Upper lobe of left lung (tissue), 6 donors: ENCODE results near the gene CACNA1D. TPM values are rescaled to one million over a fixed set of nuclear protein-coding genes. Genes with fewer than 3 reads are reported as not detected.

Source experiments
- ATAC-seq, 2 donors: fragments of 200-7000 bp; cut with Tn5 transposase; one replicate each; pipeline ENCODE4 v1.9.1; 2022; ENCODE audit warnings: mild to moderate bottlenecking in 2 of 2, moderate library complexity in 2 of 2; ENCODE audit not compliant: low FRiP score in 2 of 2
- DNase-seq, 2 donors: peaks; one replicate each; pipeline ENCODE4 v3.0.0-alpha.2; 2019 to 2020
- H3K27ac ChIP-seq, 4 donors: fragments of 200-600 bp; sonication (generic); one replicate each; pipeline ENCODE4 v1.5.1; 2016 to 2019
- H3K27me3 ChIP-seq, 4 donors: fragments of 200-600 bp; sonication (generic); one replicate each; pipeline ENCODE4 v1.5.1; 2017 to 2019
- H3K36me3 ChIP-seq, 4 donors: fragments of 200-600 bp; sonication (generic); one replicate each; pipeline ENCODE4 v1.5.1; 2016 to 2019
- H3K4me1 ChIP-seq, 4 donors: fragments of 200-600 bp; sonication (generic); one replicate each; pipeline ENCODE4 v1.5.1; 2018 to 2019
- H3K4me3 ChIP-seq, 4 donors: fragments of 200-600 bp; sonication (generic); one replicate each; pipeline ENCODE4 v1.5.1; 2017 to 2019; ENCODE audit warnings: mild to moderate bottlenecking in 2 of 4, moderate library complexity in 1 of 4
- H3K9me3 ChIP-seq, 4 donors: fragments of 200-600 bp; sonication (generic); one replicate each; pipeline ENCODE4 v1.5.1; 2018 to 2019
- EP300 ChIP-seq, 4 donors: sonication (generic); formaldehyde crosslinking; IDR thresholded peaks; one replicate each; pipeline ENCODE4 v1.5.1; 2017; ENCODE audit warnings: antibody characterized with exemption in 4 of 4, control low read depth in 2 of 4
- POLR2A ChIP-seq, 4 donors: fragments of 450-650 bp; IDR thresholded peaks; one replicate each; pipeline ENCODE4 v1.5.1; 2016 to 2017; ENCODE audit warnings: antibody characterized with exemption in 4 of 4, mild to moderate bottlenecking in 2 of 4
- POLR2AphosphoS5 ChIP-seq, 2 donors: sonication (generic); formaldehyde crosslinking; IDR thresholded peaks; one replicate each; pipeline ENCODE4 v1.5.1; 2017; ENCODE audit warnings: antibody characterized with exemption in 2 of 2
- WGBS, 2 donors: methylation state at CpG; one replicate each; pipeline ENCODE4 v1.1.5; 2017 to 2018; 5-methylcytosine and 5-hydroxymethylcytosine counted together
- total RNA-seq, 6 donors: library from RNA; depleted of rRNA in 4 of 6; stranded (reverse); fragments of >200 nt in 4 of 6; gene quantifications; one replicate each; pipeline versions ENCODE4 v1.1.0 to v1.2.1, GENCODE V29; 2016 to 2021
- TF ChIP-seq, protein P1 (sequence below), 6 experiments: fragments of 450-650 bp in 4 of 6; fragments of 200-600 bp in 2 of 6; sonication (generic) in 2 of 6; IDR thresholded peaks; one replicate each; pipeline ENCODE4 v1.5.1; 2016 to 2019; ENCODE audit warnings: antibody characterized with exemption in 6 of 6
- donor health status: DM: no; HTN: no; CAD: no; lungs with moderate emphysema.
- donor health status: DM: no; HTN: yes; CAD: no; lungs with severe emphysema.

CACNA1D gene
- total RNA-seq, 6 donors from 2014 or later, result 17.2 to 221 (median 30.2) TPM

DNA sequence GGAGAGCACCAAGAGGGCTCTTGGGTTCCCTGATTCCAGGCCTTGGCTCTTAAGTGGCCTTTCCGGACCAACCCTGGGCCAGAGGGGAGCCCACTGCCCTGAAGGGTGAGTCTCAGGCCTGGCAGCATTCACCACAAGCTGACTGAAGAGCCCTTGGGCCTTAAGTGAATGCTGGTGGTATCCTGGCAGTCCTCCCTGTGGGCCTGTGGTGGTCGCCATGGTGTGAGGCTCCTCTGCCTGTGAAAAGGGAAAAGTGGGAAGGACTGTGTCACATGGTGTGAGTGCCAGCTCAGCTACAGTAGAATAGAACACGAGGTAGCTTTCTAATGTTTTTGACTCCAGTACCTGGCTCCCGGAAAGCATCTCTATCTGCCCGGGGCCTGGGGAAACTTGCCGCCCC lies 336.5 kb downstream of the CACNA1D start:
- no peaks in the 10 kb centered on the region for H3K9me3 ChIP-seq
- H3K36me3 ChIP-seq, result no peaks in the 10 kb centered on the region
- TF ChIP-seq, protein P1, sequence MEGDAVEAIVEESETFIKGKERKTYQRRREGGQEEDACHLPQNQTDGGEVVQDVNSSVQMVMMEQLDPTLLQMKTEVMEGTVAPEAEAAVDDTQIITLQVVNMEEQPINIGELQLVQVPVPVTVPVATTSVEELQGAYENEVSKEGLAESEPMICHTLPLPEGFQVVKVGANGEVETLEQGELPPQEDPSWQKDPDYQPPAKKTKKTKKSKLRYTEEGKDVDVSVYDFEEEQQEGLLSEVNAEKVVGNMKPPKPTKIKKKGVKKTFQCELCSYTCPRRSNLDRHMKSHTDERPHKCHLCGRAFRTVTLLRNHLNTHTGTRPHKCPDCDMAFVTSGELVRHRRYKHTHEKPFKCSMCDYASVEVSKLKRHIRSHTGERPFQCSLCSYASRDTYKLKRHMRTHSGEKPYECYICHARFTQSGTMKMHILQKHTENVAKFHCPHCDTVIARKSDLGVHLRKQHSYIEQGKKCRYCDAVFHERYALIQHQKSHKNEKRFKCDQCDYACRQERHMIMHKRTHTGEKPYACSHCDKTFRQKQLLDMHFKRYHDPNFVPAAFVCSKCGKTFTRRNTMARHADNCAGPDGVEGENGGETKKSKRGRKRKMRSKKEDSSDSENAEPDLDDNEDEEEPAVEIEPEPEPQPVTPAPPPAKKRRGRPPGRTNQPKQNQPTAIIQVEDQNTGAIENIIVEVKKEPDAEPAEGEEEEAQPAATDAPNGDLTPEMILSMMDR (IDR thresholded peaks at IDR 0.05), result no peak
- TF ChIP-seq POLR2AphosphoS5 (IDR thresholded peaks at IDR 0.05), result no peak
- no peak for TF ChIP-seq POLR2A (IDR thresholded peaks at IDR 0.05)
- no peak for TF ChIP-seq EP300 (IDR thresholded peaks at IDR 0.05)
- H3K27ac ChIP-seq, result no peak overlapping the region
- no peak for DNase-seq
- ATAC-seq, result no peak
- peaks cover 0 to 13% (median 0%) of the 10 kb centered on the region in 4 donors for H3K4me1 ChIP-seq
- no peak overlapping the region for H3K4me3 ChIP-seq
- 76 to 95% methylated on average over 4 to 5 of the region's 6 CpGs for WGBS, 2 donors
- no peaks in the 10 kb centered on the region for H3K27me3 ChIP-seq

DNA sequence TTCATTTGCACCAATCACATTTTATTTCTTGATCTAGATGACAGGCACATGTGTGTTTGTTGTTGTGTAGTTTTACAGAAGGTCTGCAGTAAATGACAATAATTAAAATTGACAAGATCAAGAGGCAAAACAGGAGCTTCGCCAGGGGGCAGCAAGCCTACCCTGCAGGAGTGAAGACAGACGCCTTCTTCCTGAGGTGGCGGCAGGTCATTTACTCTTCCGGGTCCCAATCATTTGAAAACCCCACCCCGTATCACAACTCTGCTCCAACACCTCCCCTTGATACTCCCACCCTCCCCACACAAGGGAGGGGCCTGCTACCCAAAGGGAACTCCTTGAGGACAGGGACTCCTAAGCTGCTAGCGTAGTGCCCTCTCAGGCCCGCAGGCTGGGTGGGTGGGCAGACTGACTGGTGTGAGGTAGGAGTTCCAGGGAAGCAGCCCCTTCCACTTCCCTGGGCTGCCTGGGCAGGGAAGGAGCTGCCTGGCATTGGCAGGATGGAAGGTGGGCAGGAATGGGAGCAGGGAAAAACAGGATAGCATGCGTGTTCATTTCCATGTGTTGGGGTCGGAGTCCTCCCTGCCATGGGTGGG lies 338.7 kb downstream of the CACNA1D start:
- no peak for TF ChIP-seq POLR2A (IDR thresholded peaks at IDR 0.05)
- TF ChIP-seq, protein P1 (IDR thresholded peaks at IDR 0.05), result no peak
- no peak for TF ChIP-seq EP300 (IDR thresholded peaks at IDR 0.05)
- TF ChIP-seq POLR2AphosphoS5 (IDR thresholded peaks at IDR 0.05), result no peak
- ATAC-seq (no peak), DNase-seq (no peak)
- Histone ChIP-seq H3K4me3 (no peak overlapping the region), H3K27me3 (no peaks in the 10 kb centered on the region), H3K4me1 (peaks cover 0 to 18% (median 0%) of the 10 kb centered on the region in 4 donors), H3K27ac (peak overlapping the region in 2 of 4 donors; percentile 46), H3K9me3 (no peaks in the 10 kb centered on the region), H3K36me3 (no peaks in the 10 kb centered on the region)
- WGBS, 2 donors, result 90 to 91% methylated on average over 9 of the region's 9 CpGs

DNA sequence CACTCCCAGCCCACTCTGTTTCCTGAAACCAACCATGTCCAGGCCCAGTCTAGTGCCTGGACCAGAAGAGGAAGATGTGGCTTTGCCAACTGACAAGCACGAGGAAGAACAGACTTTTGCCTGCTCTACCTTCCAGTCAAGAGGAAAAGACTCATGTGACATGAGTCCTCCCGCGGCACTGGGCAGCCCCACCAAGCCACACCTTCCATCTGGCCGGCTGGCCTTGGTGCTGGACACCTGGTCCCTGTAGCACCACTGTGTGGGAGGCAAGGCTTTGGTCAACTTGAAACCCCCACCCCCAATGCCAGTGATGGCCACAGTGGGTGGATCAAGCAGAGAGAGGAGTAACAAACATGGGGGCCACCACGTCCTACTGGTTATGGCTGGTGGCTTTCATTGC lies 339.3 kb downstream of the CACNA1D start:
- Histone ChIP-seq H3K27ac (peak overlapping the region in 2 of 4 donors; percentile 46 to 58), H3K4me3 (no peak overlapping the region), H3K36me3 (no peaks in the 10 kb centered on the region), H3K9me3 (no peaks in the 10 kb centered on the region), H3K4me1 (peaks cover 0 to 12% (median 0%) of the 10 kb centered on the region in 4 donors), H3K27me3 (no peaks in the 10 kb centered on the region)
- no peak for TF ChIP-seq EP300 (IDR thresholded peaks at IDR 0.05)
- TF ChIP-seq POLR2A (IDR thresholded peaks at IDR 0.05), result no peak
- TF ChIP-seq, protein P1 (IDR thresholded peaks at IDR 0.05), result no peak
- TF ChIP-seq POLR2AphosphoS5 (IDR thresholded peaks at IDR 0.05), result no peak
- peak in 1 of 2 donors; percentile 39 for DNase-seq
- WGBS, 2 donors, result 65 to 66% methylated on average over 5 of the region's 5 CpGs
- peak in 1 of 2 donors; percentile 36 for ATAC-seq

DNA sequence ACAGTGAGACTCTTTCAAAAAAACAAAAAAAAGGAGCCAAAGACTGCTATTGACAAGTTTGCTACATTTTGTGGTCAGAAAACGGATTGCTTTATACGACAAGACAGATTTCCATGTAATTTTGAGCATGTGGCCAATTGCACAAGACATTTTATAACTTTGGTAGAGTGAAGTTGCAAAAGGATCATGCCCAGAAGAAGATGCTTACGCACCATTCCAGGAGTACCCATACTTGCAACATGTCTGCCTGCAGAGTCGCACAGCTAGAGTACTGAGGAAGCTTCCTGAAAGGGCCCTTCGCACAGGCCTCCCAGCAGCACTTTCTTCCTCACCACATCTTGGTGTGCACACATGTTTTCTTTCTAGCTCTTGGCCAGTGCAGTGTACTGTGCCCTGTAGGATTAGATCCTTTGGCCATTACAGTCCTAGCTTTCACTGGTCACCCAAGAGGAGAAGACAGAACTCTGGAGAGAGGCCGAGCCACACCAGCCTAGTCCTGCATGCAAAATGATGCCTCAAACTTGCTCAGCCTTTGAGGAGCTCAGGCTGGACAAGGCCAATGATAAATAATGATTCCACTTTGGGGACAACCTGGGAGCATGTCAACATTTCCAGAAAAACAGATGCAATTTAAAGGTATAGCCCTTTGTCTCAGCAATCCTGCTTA lies 340.2 kb downstream of the CACNA1D start:
- WGBS, 2 donors, result 77 to 92% methylated on average over 6 of the region's 6 CpGs
- ATAC-seq, result peak in 1 of 2 donors; percentile 50

More for the DNA sequence above, 340.2 kb downstream of the CACNA1D start:
- Histone ChIP-seq H3K27ac (no peak overlapping the region), H3K27me3 (no peaks in the 10 kb centered on the region), H3K36me3 (no peaks in the 10 kb centered on the region), H3K4me3 (no peak overlapping the region), H3K9me3 (no peaks in the 10 kb centered on the region), H3K4me1 (peaks cover 0 to 7% (median 0%) of the 10 kb centered on the region in 4 donors)
- TF ChIP-seq POLR2A (IDR thresholded peaks at IDR 0.05), result no peak
- no peak for TF ChIP-seq POLR2AphosphoS5 (IDR thresholded peaks at IDR 0.05)
- TF ChIP-seq, protein P1 (IDR thresholded peaks at IDR 0.05), result no peak
- TF ChIP-seq EP300 (IDR thresholded peaks at IDR 0.05), result no peak
- no peak for DNase-seq
